ENCODE results near the gene NIP7. TPM values are rescaled to one million over a fixed set of nuclear protein-coding genes. Genes with fewer than 3 reads are reported as not detected.

Gene NIP7
- total RNA-seq, 1 experiment from 2014 or later: 72.8 TPM

DNA sequence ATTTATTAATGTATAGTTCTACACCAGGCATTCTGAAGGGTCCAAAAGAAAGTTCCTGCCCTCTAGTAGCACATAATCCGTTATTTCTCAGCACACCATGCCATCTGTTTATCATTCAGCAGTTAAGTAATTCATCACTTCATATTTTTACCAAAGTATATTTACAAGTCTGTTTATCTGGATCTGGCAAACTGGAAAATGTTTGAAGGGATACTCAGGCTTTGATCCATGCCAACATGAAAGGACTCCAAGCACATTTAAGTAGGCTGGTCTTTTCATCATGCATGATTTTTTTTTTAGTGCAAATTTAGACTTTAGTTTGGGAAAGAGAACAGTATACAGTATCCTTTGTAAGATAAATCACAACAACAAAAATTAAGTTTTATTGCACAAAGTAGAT, 32.5 kb upstream of the NIP7 start:
- Histone ChIP-seq H3K23ac (ENCODE audit: insufficient read length, low read depth, low read length) (no peak overlapping the region), H3K79me2 (ENCODE audit: insufficient read depth, low read length) (peaks cover under 1% of the 10 kb centered on the region; the same call in 1 of the 2 replicates), H3K4me2 (ENCODE audit: insufficient read depth, insufficient read length, low read length) (no peak overlapping the region), H3K14ac (ENCODE audit: insufficient read depth, low read length) (no peak overlapping the region), H2BK120ac (ENCODE audit: low read depth, low read length, poor library complexity, severe bottlenecking) (no peak overlapping the region), H3K27me3 (ENCODE audit: insufficient read depth, low read length) (no peaks in the 10 kb centered on the region), H3K9me3 (ENCODE audit: control insufficient read depth, low read depth, low read length) (no peaks in the 10 kb centered on the region), H2BK5ac (ENCODE audit: insufficient read length, low read length) (no peak overlapping the region), H3K56ac (ENCODE audit: insufficient read length, low read depth, low read length) (no peak overlapping the region), H3K9ac (ENCODE audit: extremely low read depth, insufficient read length, low read length) (no peak overlapping the region), H4K91ac (ENCODE audit: insufficient read length, low read depth, low read length) (no peak overlapping the region), H4K20me1 (ENCODE audit: control insufficient read depth, insufficient read depth, insufficient read length) (no peaks in the 10 kb centered on the region), H2AFZ (ENCODE audit: low read length) (no peak overlapping the region), H4K8ac (replicated peaks; ENCODE audit: insufficient read length, low read depth, low read length) (no peak overlapping the region), H2AK5ac (ENCODE audit: insufficient read length, low read length) (no peak overlapping the region), H3K23me2 (ENCODE audit: insufficient read length, low read depth, low read length, poor library complexity, severe bottlenecking) (peaks cover 5% of the 10 kb centered on the region), H3K4me1 (ENCODE audit: insufficient read depth, low read length) (peaks cover under 1% of the 10 kb centered on the region; the same call in 1 of the 2 replicates), H3K4ac (ENCODE audit: low read depth, low read length) (no peak overlapping the region), H2BK15ac (ENCODE audit: low read depth, low read length) (no peak overlapping the region), H3K79me1 (ENCODE audit: insufficient read depth, low read depth, low read length, poor library complexity, severe bottlenecking) (no peaks in the 10 kb centered on the region), H3T11ph (ENCODE audit: low read length) (no peak overlapping the region), H3K27ac (ENCODE audit: insufficient read length, low read depth, low read length) (no peak overlapping the region), H4K5ac (ENCODE audit: insufficient read length, low read depth, low read length) (no peak overlapping the region), H2BK12ac (ENCODE audit: insufficient read length, low read depth, low read length) (no peak overlapping the region), H3K18ac (ENCODE audit: insufficient read length, low read depth, low read length) (no peak overlapping the region), H2BK20ac (ENCODE audit: low read depth, low read length, poor library complexity, severe bottlenecking) (no peak overlapping the region)
- WGBS (ENCODE audit: extremely low coverage, insufficient read length, low lambda C conversion rate): no CpG with 5 or more reads among the region's 1 CpG
- TF ChIP-seq, protein P1, sequence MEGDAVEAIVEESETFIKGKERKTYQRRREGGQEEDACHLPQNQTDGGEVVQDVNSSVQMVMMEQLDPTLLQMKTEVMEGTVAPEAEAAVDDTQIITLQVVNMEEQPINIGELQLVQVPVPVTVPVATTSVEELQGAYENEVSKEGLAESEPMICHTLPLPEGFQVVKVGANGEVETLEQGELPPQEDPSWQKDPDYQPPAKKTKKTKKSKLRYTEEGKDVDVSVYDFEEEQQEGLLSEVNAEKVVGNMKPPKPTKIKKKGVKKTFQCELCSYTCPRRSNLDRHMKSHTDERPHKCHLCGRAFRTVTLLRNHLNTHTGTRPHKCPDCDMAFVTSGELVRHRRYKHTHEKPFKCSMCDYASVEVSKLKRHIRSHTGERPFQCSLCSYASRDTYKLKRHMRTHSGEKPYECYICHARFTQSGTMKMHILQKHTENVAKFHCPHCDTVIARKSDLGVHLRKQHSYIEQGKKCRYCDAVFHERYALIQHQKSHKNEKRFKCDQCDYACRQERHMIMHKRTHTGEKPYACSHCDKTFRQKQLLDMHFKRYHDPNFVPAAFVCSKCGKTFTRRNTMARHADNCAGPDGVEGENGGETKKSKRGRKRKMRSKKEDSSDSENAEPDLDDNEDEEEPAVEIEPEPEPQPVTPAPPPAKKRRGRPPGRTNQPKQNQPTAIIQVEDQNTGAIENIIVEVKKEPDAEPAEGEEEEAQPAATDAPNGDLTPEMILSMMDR (conservative IDR thresholded peaks at IDR 0.05): no peak
- DNase-seq: no peak
- no peak overlapping the region for H3K4me3 Mint-ChIP-seq
- no peak overlapping the region for H3K27ac Mint-ChIP-seq
- H3K9me3 Mint-ChIP-seq: no peaks in the 10 kb centered on the region; a peak in 2 of 5 replicates
- H3K36me3 Mint-ChIP-seq (ENCODE audit: insufficient read depth in 1 of 3, low read depth in 3 of 3): peaks cover 0 to 2% (median 1%) of the 10 kb centered on the region in 3 experiments; a peak in 1 of 7 replicates
- peaks cover 4 to 7% of the 10 kb centered on the region in 2 experiments for H3K4me1 Mint-ChIP-seq
- H3K27me3 Mint-ChIP-seq (ENCODE audit: low read depth): no peaks in the 10 kb centered on the region; the same call in 1 of the 2 replicates

Data from H9 (cell line).